ENCODE results near the gene DUOXA2.

DUOXA2 gene

DNA sequence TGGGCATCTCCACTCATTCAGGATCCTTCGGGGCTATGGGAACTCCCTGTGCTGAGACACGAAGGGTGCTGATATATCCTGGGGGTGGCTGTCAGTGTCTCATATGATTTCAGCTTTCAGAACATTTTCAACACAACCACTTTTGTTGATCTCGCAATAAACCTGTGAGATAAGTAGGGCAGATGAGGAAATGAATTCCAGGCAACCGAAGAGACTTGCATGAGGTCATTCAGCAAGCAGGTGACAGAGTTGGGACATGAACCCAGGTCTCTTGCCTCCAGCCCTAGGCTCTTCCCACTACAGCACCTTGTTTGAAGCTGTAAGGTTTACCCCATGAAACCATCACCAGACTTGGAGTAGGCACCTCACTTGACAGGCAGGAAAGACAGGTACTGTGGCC lies 32.3 kb downstream of the DUOXA2 start:
- TF ChIP-seq CTCF (conservative IDR thresholded peaks at IDR 0.05), result no peak
- no peak overlapping the region for H3K27ac ChIP-seq

DNA sequence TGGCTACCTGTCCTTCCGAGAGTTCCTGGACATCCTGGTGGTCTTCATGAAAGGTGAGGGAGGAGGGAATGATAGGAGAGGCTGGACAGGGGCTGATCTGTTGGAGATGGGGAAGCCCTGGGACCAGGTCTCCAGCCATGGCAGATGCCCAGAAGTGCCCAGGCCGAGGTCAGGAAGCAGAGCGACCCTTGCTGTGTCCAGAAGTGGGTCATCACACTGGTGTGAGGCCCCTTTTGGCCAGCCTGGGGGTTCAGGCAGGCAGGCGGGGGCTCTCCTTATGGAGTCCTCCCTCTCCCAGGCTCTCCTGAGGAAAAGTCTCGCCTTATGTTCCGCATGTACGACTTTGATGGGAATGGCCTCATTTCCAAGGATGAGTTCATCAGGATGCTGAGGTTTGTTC lies 33.5 kb downstream of the DUOXA2 start:
- no peak overlapping the region for H3K27ac ChIP-seq
- TF ChIP-seq CTCF (conservative IDR thresholded peaks at IDR 0.05), result no peak

GRCh38 chr15:45148076-45149059 lies 34.2 kb downstream of the DUOXA2 start:
- TF ChIP-seq CTCF (conservative IDR thresholded peaks at IDR 0.05), result no peak
- no peak overlapping the region for H3K27ac ChIP-seq

GRCh38 chr15:45149060-45149459 lies 34.9 kb downstream of the DUOXA2 start:
- no peak overlapping the region for H3K27ac ChIP-seq
- TF ChIP-seq CTCF (conservative IDR thresholded peaks at IDR 0.05), result no peak

DNA sequence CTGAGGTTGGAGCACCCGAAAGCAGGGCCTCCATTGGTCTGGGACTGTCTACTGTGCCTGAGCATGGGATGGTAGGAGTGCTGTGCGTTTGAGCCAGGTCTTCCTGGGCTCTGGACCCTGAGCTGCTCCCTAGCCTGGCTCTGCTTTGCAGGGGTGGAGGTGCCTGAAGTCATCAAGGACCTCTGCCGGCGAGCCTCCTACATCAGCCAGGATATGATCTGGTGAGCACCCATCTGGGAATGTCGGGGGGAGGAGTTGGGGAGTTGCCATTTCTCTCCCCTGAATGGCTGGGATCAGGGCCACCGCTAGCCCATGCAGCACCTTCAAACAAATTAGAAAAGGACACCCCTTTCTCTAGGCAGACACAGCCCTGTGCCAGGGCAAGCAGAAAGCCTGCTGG lies 36.4 kb downstream of the DUOXA2 start:
- TF ChIP-seq CTCF (conservative IDR thresholded peaks at IDR 0.05), result no peak
- no peak overlapping the region for H3K27ac ChIP-seq

DNA sequence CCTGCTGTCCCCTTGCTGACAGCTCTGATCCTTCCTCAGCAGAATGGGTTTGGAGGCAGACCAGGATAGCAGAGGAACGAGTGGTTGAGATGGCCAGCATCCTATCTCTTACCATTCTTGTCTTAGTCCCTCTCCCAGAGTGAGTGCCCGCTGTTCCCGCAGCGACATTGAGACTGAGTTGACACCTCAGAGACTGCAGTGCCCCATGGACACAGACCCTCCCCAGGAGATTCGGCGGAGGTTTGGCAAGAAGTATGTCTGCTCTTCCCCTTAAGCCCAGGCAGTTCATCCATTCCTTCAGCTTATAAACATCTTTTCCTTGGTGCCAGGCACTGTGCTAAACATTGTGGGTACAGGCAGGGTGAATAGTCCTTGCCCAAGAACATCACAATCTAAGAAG lies 36.9 kb downstream of the DUOXA2 start:
- no peak overlapping the region for H3K27ac ChIP-seq
- TF ChIP-seq CTCF (conservative IDR thresholded peaks at IDR 0.05), result no peak

DNA sequence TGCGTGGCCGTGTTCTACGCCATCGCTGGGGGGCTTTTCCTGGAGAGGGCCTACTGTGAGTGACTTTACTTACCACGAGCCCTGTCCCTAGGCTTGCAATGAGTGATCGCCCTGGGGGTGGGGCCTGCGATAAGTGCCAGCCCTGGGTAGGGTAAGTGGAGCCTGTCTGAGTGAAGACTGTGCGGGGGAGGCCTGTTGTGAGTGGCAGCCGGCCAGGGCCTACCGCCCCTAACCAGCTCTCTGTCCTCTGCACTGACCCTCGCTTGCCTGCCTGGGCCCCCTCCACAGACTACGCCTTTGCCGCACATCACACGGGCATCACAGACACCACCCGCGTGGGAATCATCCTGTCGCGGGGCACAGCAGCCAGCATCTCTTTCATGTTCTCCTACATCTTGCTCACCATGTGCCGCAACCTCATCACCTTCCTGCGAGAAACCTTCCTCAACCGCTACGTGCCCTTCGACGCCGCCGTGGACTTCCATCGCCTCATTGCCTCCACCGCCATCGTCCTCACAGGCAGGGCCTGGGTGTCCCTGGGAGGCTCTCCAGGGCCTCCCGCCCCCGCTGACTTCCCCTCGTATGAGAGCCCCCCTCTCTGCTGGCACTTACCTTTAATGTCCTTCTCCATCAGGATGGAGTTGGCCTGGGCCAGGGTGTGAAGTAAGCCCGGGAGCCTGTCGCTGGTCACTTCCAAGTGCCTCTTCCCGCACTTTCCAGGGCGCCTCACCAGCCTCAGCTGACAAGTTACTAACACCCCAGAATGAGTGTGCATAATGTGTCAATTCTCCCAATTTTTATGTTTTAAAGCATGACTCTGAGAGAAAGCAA lies 38.1 kb downstream of the DUOXA2 start:
- no peak overlapping the region for H3K27ac ChIP-seq
- no peak for TF ChIP-seq CTCF (conservative IDR thresholded peaks at IDR 0.05)

Measured in VCaP (cell line).